HG03342 (cell line): ENCODE measurements around the gene CAMK2D.

Experiments
- ATAC-seq: cut with Tn5 transposase; IDR thresholded peaks from one replicate; pipeline ENCODE4 v1.9.1; 2021; ENCODE audit warnings: mild to moderate bottlenecking, moderate library complexity; ENCODE audit not compliant: unreplicated experiment

The CAMK2D gene

DNA sequence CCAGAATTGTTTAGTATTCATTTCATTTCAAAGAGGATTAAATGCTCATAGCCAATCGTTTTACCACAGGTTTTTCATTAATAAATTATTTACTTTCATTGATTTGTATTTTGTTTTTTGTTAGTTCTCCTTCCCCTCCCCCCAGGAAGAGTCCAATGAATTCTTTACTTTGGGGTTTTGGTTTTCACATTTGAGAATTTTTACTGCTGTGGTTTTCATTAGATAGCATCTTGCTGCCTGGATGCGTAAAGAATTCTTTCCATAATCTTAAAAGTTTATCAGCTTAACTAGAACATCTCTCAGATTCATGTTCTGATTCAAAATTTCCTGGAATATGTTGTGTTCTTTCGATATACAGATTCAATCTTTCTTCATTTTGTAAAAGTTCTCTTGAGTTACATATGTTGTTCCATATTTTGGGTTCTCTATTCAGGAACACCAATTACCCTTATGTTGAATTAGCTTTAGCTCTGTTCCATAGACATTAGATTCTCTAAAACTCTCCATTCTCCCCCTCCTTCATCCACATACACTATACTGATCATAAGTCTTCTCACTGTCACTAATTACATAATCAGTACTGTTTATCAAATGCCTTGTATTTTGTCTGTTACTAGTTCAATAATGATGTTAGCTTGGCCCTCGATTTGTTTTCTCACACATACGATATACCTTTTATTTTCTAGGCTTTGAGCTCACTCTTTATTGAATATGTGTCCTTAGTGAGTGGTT lies 184.4 kb downstream of the CAMK2D start:
- ATAC-seq, result no peak

DNA sequence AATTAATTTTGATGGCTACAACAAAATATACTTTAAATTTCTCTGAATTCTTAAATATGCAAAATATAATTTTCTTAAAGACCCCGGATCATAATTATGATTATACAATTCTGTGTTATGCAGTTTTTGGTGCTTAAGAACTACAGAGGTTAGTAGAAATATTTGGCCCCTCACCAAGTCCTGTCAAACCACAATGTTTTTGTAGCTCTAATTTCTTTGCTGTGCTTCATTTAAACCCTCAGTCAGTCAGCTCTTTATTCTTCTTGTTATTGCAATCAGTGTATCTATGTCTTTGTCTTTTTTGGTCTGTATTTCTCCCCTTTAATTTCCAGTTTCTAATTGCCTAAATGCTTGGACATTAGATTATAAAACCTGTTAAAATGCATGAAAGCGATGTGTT lies 186.1 kb downstream of the CAMK2D start:
- no peak for ATAC-seq

DNA sequence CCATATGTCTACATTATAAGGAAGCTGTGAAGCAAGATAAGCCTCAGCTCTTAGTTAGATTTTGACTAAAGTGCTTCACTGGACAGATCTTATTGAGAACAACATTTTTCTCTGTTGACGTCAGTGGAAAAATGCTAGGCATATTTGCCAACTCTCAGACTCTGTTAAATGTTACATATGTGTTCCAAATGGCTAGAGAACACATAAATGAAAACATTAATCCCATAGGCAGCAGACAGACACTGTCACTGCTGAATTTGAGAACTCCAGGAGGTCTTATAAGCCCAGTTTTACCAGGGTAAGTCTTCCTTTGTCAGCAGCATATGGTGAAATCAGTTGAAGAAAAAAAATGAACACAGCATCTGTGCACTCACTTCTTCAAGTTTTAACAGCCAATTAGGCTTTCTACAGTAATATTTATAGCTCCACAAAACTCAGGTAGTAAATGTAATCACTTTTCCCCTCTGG lies 186.9 kb downstream of the CAMK2D start:
- ATAC-seq, result no peak

DNA sequence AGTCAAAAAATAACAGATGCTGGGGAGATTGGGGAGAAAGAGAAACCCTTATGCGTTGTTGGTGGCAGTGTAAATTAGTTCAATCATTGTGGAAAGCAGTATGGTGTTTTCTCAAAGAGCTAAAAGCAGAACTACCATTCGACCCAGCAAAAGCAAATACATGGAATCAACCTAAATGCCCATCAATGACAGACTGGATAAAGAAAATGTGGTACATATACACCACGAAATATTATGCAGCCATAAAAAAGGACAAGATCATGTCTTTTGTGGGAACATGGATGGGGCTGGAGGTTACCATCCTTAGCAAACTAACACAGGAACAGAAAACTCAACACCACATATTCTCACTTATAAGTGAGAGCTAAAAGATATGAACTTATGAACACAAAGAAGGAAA lies 188.9 kb downstream of the CAMK2D start:
- no peak for ATAC-seq

DNA sequence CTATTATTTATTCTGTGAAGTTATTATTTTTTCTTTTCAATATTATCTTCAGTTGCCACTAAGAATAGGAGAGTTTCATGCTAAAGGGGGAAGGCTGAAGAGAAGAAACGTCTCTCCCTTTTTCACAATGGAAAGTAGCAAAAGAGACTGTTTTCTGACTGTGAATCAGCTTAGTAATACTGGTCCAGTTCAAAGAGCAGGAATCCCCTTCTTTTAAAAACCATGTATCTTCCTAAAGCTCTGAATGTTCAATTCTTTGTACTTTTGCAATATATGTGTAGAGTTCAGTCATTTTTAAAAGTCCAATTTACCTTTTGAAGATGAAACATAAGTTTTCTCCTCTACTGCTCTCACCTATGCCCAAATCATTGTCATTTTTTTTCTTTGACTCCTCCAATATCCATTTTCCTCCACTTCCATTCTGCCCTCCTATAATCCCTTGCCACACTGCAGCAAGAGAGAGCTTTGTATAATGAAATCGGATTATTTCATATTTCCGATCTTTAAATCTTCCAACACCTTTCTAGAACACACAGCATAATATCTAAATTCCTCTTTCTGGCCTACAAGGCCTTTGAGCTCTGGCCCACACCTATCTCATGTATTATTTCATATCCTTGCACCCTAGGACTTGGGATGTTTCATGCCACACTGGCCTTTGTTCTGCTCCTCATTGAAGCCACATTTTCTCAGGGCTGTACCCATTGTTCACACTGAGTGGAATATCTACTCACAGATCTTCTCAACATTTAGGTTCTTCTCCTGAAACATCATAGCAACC lies 195.3 kb downstream of the CAMK2D start:
- ATAC-seq, result no peak

DNA sequence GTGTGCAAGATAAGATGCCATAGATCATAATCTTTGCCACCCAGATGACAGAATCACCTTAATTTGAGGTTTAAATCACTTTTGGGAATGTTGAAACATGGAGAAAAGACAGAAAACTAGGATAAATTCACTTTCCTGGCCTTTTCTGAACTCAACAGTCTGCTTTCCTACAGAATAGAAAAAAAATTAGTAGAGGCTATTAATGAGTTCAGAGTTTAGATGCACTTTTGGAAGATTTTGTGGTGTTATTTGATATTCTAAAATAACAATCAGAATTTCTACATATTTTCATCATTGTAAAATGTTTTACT lies 195.9 kb downstream of the CAMK2D start:
- no peak for ATAC-seq

DNA sequence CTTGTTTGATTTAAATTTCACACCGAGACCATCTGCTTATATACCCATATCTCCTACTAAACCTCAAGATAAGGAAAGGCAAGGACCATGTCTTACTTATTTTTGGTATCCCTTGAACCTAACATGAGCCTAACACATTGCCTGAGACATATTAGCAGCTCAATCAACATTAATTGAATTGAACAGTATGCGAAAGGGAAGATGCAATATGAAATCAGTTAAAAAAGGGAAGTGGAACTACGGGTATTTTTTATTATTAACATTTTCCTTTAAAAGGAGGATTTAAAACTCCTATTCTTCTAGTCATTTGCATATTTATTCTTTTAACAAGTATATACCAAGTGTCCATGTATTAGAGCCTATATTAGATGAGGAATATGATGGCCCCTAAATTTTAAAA lies 197.0 kb downstream of the CAMK2D start:
- ATAC-seq, result peak; percentile 33

DNA sequence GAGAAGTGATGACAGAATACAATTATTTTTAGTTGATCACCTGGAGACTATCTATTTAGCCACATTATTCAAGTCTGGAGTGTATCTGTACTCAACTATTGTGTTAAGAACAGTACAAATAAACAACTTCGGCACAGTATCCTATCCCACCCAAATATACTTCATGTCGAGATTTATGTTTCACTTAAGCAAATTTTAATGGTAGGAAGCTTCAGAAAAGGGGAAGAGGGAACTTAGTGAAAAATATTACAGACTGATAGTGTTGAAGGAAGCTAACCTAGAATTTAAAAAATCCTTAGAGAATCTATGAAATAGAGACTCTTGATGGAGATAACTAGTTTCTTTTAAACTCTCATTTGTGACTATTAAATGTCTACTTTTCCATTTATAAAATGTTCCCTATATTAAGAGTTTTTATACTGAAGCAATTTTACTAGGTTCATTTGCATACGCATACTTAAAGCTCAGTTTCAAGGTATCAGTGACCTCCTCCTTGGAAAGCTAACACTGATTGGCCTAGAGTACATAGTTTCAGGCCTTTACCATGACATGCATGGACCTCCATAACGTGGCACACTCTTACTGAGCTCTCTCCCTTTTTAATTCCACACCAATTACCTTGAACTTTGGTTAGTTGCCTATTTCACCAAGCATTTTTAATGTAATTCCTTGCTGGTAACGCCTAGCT lies 197.7 kb downstream of the CAMK2D start:
- peak; percentile 22 for ATAC-seq

DNA sequence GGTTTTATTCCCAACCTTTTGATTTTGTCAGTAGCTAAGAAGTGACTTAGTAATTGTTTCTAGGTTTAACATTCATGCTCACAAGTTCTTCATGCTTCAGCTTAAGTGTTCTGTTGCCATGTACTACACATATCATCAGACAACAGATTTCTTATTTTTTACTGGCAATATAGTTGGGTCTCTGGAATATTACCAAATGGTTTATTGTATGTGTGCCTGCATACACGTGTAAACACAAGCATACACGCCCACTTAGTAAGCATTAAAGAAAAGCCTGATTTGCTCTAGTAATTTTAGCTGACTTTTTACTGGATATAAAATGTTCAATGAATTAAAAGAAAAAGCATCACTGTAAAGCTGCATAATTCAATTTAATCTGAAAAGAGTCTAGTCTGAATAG lies 199.8 kb downstream of the CAMK2D start:
- ATAC-seq, result no peak

DNA sequence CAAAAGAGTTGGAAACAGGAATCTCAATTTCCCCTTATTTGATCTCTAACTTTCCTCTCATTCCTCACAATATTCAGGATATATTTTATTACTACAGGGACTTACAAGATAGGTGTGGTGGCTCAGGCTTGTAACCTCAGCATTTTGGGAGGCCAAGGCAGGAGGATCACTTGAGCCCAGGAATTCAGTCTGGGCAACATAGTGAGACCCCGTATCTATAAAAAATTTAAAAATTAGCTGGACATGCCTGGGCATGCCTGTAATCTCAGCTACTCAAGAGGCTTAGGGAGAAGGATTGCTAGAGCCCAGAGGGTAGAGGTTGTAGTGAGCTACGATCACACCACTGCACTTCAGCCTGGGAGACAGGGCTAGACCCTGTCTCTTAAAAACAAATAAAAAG lies 200.4 kb downstream of the CAMK2D start:
- no peak for ATAC-seq

DNA sequence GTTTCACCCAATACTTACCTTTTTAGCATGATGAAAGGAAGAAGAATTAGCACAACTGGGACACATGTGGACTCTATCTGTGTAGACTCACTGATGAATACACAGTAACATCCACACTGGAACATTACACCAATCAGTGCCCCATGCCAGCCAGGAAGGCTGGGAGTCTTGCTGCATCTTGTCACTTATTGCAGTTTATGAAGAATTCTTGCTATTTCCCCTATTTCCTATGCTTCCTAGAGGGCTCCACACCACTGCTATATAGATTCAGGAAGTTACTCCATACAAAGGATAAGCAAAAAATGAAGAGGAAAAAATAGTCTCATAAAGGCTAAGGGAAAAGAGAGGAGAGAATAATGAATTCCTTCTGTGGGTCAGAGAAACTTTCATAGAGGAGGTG lies 201.0 kb downstream of the CAMK2D start:
- ATAC-seq, result no peak

DNA sequence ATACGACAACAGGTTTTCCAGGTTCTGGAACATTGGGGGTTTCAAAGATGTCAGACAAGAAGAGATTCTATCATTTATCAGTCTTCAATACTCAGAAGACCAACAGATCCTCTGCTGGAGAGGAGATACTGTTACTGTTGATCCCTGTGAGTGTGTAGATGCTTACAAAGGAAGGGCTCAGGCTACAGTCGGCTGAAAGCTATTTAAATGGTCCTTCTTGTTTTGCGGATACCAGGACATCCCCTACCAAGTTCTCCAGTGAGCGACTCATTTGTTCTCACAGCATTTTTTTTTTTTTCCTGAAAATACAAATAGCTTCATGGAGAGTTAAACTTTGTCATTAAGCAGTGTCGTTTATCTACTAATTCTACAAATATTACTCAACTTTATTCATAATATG lies 201.6 kb downstream of the CAMK2D start:
- no peak for ATAC-seq

DNA sequence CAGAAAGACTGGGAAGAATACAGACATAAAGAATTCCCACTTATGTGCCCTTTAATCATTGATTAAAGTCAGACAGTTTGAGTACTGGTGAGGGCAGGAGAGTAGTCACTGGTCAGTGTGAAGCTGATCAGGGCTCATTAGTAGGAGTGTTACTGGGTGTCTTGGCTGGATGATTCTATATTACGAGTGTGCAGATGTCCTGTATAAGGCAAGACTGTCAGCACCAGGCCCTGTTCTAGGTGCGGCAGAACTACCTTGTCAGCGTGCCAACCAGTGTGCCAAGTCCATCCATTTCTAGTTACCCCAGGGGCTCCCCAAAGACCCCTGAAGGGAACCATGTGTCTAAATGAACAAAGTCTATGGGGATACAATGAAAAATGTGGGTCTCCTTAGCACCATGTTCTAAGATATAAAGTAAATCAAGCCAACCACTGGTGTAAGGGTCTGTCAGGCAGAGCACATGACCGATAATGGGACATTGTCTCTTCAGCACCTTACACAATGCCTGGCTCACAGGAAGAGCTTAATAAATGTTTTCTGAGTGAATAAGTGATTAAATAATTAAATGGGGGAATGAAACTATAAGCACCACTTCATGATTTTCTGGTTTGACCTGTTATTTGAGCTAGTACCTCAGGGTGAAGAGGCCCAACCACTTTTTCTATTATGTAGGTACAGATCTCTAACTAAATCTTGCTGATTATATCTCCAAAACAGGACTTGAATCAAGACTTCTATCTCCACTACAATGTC lies 205.0 kb downstream of the CAMK2D start:
- ATAC-seq, result no peak

DNA sequence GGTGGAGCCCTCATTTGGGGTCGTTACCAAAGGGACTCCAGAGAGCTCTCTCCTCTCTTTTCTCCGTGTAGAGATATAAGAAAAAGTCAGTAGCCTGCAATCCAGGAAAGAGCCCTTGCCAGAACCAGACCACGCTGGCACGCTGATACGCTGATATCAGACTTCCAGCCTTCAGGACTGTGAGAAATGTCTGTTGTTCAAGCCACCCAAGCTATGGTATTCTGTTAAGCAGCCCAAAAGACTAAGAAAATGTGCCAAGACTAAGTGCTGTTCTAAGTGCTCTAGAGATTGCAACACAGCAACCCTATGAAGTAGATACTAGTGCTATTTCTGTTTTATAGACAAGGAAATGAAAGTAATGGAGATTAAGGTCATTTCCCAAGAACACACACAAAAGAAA lies 205.7 kb downstream of the CAMK2D start:
- ATAC-seq, result no peak

DNA sequence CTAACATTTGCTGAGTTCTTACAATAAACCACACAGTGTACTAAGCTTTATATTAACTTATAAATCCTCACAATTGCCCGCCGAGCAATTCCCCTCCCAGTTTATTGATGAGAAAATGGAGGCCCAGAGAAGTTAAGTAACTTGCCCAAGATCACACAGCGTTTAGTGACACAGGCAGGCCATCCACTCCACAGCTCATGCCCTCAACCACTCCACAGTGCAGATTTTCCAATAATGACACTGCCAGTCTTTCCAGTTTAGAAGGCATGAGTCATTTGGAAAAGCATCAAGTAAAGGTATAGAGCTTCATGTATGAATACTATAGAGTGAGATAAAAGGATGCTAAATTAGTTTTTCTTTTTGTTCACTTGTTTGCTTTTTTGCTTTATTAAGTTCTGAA lies 208.5 kb downstream of the CAMK2D start:
- no peak for ATAC-seq

DNA sequence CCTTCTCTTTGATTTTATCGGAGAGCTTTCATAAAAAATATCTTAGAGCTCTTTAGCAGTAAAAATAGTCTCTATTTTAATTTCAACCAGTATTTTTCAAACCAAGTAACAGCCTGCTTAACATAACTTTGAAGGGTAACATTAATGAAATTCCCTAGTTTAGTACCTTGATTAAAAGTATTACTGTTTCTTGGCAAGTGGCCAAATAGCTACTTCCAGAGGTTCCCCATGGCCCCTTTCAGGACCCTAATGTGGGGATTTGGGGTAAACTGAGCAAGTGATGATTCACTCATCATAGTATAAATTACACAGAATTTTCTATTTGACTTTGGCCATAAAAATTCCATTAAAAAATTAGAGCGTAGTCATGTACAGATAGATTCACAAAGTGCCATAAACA lies 211.0 kb downstream of the CAMK2D start:
- no peak for ATAC-seq

DNA sequence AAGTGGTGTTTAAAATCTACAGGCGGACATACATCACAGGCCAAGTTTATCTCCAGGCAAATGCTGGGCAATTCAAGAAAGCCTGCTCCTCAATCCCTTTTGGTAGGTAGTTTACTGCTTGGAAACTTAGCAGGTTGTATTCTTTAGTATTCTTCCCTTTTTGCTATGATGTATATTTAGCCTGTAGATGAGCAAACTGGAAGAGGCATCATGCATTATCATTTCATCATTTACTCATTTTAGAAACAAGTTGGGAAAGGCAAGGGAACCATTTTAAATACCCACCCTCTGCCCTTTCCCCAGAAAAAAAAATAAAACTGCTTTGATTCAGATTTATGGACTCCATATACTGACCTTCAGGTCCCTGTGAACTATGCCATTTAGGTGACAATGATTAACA lies 213.2 kb downstream of the CAMK2D start:
- ATAC-seq, result no peak

DNA sequence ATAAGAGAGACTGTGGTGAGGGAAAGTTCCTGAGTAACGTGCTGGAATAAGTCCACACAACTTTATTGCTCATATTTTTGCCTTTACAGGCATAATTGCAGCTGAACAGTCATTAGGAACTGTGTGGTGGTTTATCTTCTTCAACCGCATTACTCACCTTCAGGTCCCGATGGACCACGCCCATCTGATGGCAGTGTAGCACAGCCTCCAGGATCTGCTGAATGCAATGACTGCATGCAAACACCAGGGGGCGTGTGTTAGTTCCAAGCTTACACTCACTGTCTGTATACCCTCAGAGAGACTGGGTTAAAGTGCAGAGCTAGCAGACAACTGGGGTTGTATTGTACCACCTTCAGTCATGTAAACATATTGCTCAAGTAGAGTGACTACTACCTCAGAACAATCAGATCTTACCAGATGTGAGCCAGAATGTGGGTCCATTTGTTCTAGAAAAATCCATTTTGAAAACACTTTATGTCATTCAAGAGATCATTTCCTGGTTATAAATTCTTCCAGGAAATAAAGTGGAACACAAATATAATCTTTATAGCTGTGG lies 214.0 kb downstream of the CAMK2D start:
- ATAC-seq, result peak; percentile 99

DNA sequence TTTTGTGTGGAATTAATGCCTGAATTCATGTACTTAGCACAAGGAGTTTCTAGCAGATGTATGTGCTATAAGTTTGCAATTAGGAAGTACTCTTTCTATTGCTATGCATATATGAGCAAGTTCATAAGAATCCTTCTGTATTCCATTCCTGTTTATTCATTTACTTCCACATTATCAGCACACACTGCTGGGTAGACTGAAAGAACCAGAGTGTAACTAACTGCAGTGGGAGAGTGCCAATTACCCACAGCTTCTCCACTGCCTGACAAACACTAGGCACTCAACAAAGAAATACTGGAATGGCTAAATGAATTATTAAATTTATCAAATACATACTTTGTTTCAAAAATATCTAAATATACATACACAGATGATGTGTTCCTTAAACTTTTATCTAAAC lies 219.6 kb downstream of the CAMK2D start:
- ATAC-seq, result no peak

DNA sequence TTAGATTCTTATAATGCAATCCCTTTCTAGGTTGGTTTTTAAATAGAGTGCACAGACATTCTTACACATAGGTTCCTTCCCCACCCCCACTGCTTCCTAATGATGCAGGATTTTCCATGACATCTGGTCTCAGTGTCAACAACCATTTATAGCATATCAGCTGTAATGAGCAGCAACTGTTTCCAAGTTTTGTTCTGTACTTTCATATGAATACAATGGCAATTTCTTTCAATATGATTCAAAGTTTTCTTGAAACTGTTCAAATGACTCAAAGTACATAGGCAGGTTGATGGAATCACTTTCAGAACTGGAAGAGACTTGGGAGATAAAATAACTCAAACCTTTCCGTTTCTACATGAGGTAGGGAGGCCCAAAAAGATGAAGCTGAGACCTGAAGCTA lies 220.7 kb downstream of the CAMK2D start:
- ATAC-seq, result no peak

DNA sequence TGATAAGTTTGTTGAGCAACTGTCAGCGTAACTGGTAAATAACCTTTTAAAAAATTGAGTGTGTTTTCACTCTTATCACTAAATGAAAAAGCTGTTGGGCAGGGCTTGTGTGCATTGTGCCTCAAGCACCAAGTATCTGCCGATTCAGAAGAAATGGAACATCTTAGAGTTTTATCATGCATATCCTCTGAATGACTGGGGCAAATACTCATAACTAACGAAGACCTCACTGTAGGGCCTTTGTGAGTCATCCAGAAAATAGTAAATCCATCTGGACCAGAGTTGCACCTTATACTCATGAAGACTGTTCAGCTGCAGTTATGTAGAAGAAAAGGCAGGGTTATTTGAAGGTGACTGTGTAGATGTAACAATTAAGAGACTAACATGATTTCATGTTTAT lies 222.1 kb downstream of the CAMK2D start:
- peak; percentile 83 for ATAC-seq
